DOHH2 (cell line): ENCODE measurements around the gene TACC2.

Source experiments
- H3F3A ChIP-seq: fragments of 200-600 bp; sonication (generic), shearing (Covaris generic); 2 replicates; pipeline ENCODE4 v1.6.0; 2016; ENCODE audit warnings: antibody characterized with exemption, mild to moderate bottlenecking; ENCODE audit not compliant: control insufficient read depth, insufficient read depth
- H3K27ac ChIP-seq: fragments of 200-600 bp; sonication (generic); 2 replicates; pipeline ENCODE4 v1.5.1; 2014; ENCODE audit warnings: low read depth, mild to moderate bottlenecking, low read length, moderate library complexity
- H3K27me3 ChIP-seq: fragments of 200-600 bp; sonication (generic); 2 replicates; pipeline ENCODE4 v1.6.1; 2014; ENCODE audit warnings: mild to moderate bottlenecking, low read length, mixed read lengths; ENCODE audit not compliant: control insufficient read depth
- H3K36me3 ChIP-seq: fragments of 200-600 bp; sonication (generic); 2 replicates; pipeline ENCODE4 v1.6.1; 2014; ENCODE audit warnings: mild to moderate bottlenecking, low read length, moderate library complexity, mixed read lengths; ENCODE audit not compliant: control insufficient read depth
- H3K4me1 ChIP-seq: fragments of 200-600 bp; sonication (generic); 2 replicates; pipeline ENCODE4 v1.6.1; 2014; ENCODE audit warnings: mild to moderate bottlenecking, low read length, mixed read lengths; ENCODE audit not compliant: control insufficient read depth
- H3K4me2 ChIP-seq: fragments of 200-600 bp; sonication (generic); 2 replicates; pipeline ENCODE4 v1.6.0; 2014; ENCODE audit warnings: mild to moderate bottlenecking, low read length, moderate library complexity
- H3K4me3 ChIP-seq: fragments of 200-600 bp; sonication (generic); 2 replicates; pipeline ENCODE4 v1.5.1; 2014; ENCODE audit warnings: mild to moderate bottlenecking, low read length, mixed read lengths
- H3K79me2 ChIP-seq: fragments of 200-600 bp; sonication (generic); 2 replicates; pipeline ENCODE4 v1.6.1; 2014; ENCODE audit warnings: mild to moderate bottlenecking, low read length, mixed read lengths; ENCODE audit not compliant: control insufficient read depth
- H3K9me2 ChIP-seq: fragments of 200-600 bp; sonication (generic); replicated peaks from 2 replicates; pipeline ENCODE4 v1.6.1; 2014; ENCODE audit warnings: mild to moderate bottlenecking, low read length, mixed read lengths; ENCODE audit not compliant: control insufficient read depth
- H3K9me3 ChIP-seq: fragments of 200-600 bp; sonication (generic); 2 replicates; pipeline ENCODE4 v1.6.1; 2014; ENCODE audit warnings: antibody characterized with exemption, low read length, mixed read lengths; ENCODE audit not compliant: control insufficient read depth, insufficient read depth
- H4K20me1 ChIP-seq: fragments of 200-600 bp; sonication (generic); 2 replicates; pipeline ENCODE4 v1.6.0; 2014; ENCODE audit warnings: low read depth, mild to moderate bottlenecking, antibody characterized with exemption, low read length, moderate library complexity; ENCODE audit not compliant: control insufficient read depth, insufficient read depth
- EZH2phosphoT487 ChIP-seq: fragments of 200-600 bp; sonication (generic); IDR thresholded peaks from 2 replicates; pipeline ENCODE4 v1.6.1; 2017; ENCODE audit warnings: borderline replicate concordance, mild to moderate bottlenecking, antibody characterized with exemption, low read length, moderate library complexity, mixed read lengths
- TF ChIP-seq, protein P1 (sequence below): fragments of 200-600 bp; sonication (generic); IDR thresholded peaks from one replicate; pipeline ENCODE4 v1.5.1; 2014; ENCODE audit warnings: antibody characterized with exemption, mild to moderate bottlenecking, low read depth, low read length; ENCODE audit not compliant: poor library complexity, severe bottlenecking

Gene TACC2

DNA sequence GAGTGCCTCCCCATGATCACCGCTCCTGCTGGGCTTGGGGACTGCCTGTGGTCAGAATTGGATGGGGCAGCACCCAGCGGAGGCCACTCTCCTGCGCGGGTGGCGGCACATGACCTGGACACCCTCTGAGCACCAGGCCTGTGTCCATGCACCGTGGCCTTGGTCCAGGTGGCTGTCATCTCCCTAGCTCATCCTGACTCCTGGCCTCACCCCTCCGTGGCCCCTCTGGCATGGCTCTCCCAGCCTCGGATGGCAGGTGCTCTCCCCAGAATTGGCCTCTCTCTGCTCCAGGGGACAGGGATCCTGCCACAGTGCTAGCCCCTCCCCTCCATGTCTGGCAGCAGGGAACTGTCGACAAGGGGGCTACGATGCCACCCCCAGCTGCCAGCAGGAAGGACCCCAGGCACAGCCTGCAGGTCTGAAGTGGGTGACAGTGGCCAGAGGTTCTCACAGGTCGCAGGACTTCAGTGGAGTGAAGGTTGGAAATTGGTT is 244.9 kb downstream of the TACC2 start:
- no peaks in the 10 kb centered on the region for H3F3A ChIP-seq
- H3K79me2 ChIP-seq: no peaks in the 10 kb centered on the region
- TF ChIP-seq, protein P1, sequence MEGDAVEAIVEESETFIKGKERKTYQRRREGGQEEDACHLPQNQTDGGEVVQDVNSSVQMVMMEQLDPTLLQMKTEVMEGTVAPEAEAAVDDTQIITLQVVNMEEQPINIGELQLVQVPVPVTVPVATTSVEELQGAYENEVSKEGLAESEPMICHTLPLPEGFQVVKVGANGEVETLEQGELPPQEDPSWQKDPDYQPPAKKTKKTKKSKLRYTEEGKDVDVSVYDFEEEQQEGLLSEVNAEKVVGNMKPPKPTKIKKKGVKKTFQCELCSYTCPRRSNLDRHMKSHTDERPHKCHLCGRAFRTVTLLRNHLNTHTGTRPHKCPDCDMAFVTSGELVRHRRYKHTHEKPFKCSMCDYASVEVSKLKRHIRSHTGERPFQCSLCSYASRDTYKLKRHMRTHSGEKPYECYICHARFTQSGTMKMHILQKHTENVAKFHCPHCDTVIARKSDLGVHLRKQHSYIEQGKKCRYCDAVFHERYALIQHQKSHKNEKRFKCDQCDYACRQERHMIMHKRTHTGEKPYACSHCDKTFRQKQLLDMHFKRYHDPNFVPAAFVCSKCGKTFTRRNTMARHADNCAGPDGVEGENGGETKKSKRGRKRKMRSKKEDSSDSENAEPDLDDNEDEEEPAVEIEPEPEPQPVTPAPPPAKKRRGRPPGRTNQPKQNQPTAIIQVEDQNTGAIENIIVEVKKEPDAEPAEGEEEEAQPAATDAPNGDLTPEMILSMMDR: no peak
- no peak for TF ChIP-seq EZH2phosphoT487
- H3K9me2 ChIP-seq: no peaks in the 10 kb centered on the region
- H4K20me1 ChIP-seq: no peaks in the 10 kb centered on the region
- H3K4me3 ChIP-seq: no peak overlapping the region
- no peaks in the 10 kb centered on the region for H3K4me1 ChIP-seq
- no peak overlapping the region for H3K27ac ChIP-seq
- H3K4me2 ChIP-seq: no peak overlapping the region
- H3K9me3 ChIP-seq: no peaks in the 10 kb centered on the region
- peaks cover 4% of the 10 kb centered on the region; the same call in 1 of the 2 replicates for H3K27me3 ChIP-seq
- H3K36me3 ChIP-seq: no peaks in the 10 kb centered on the region

GRCh38 chr10:122234416-122234815 is 245.5 kb downstream of the TACC2 start:
- Histone ChIP-seq H3K4me2 (no peak overlapping the region), H3K4me3 (no peak overlapping the region), H3K4me1 (no peaks in the 10 kb centered on the region), H3F3A (no peaks in the 10 kb centered on the region), H3K27me3 (peaks cover 4% of the 10 kb centered on the region; the same call in 1 of the 2 replicates), H3K9me3 (no peaks in the 10 kb centered on the region), H3K79me2 (no peaks in the 10 kb centered on the region), H3K27ac (no peak overlapping the region), H3K9me2 (no peaks in the 10 kb centered on the region), H3K36me3 (no peaks in the 10 kb centered on the region), H4K20me1 (no peaks in the 10 kb centered on the region)
- TF ChIP-seq EZH2phosphoT487: no peak
- TF ChIP-seq, protein P1: no peak

DNA sequence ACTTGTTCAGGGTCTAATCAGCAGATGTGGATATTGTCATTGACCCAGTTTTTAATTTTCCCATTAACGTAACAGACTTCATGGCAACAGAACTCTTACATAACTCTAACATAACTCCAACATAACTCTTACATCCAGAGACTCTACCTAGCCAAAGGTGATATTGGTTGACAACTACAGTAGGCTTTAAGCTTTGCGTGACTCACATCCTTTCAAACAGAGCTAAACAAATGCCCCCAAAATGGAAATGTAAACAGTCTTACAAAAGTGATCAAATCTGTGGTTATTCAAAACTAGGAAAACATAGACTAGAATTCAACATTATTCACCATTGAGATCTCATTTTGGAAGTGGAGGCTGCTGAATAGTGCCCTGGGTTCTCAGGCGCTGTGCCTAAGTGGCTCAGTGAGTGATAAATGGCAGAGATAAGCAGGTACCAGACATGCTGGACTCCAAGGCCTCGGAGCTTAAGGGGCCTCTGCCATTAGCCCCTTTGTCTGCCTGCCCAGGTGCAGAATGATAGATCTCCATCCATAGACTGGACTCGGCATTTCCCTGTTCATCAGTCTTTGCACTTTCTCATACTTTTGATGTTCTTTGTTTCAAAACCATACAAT is 247.8 kb downstream of the TACC2 start:
- TF ChIP-seq, protein P1: no peak
- no peak for TF ChIP-seq EZH2phosphoT487
- no peaks in the 10 kb centered on the region for H4K20me1 ChIP-seq
- no peak overlapping the region for H3K27ac ChIP-seq
- no peaks in the 10 kb centered on the region for H3F3A ChIP-seq
- H3K79me2 ChIP-seq: no peaks in the 10 kb centered on the region
- no peaks in the 10 kb centered on the region for H3K9me3 ChIP-seq
- H3K4me2 ChIP-seq: no peak overlapping the region
- no peaks in the 10 kb centered on the region for H3K36me3 ChIP-seq
- H3K27me3 ChIP-seq: peaks cover 4% of the 10 kb centered on the region; the same call in 1 of the 2 replicates
- no peak overlapping the region for H3K4me3 ChIP-seq
- H3K4me1 ChIP-seq: no peaks in the 10 kb centered on the region
- H3K9me2 ChIP-seq: no peaks in the 10 kb centered on the region
